Keratinocyte (primary cell): Measurements from ENCODE around the gene OR10T2.

Experiments used
- EZH2 ChIP-seq: IDR thresholded peaks from one replicate; pipeline ENCODE4 v1.6.1; 2012; ENCODE audit warnings: inconsistent platforms, mild to moderate bottlenecking, low read length, moderate library complexity
- TF ChIP-seq, protein P1 (sequence below), 3 experiments: IDR thresholded peaks in 1 of 3; conservative IDR thresholded peaks in 1 of 3; optimal IDR thresholded peaks in 1 of 3; 2 replicates in 2 of 3; 3 replicates in 1 of 3; pipeline versions ENCODE3 to v1.5.1; 2011; ENCODE audit warnings: low read length in 3 of 3, mild to moderate bottlenecking in 3 of 3, moderate library complexity in 2 of 3, control low read depth in 1 of 3, inconsistent platforms in 1 of 3; ENCODE audit not compliant: insufficient read depth in 2 of 3; ENCODE audit errors: extremely low read depth in 1 of 3

DNA sequence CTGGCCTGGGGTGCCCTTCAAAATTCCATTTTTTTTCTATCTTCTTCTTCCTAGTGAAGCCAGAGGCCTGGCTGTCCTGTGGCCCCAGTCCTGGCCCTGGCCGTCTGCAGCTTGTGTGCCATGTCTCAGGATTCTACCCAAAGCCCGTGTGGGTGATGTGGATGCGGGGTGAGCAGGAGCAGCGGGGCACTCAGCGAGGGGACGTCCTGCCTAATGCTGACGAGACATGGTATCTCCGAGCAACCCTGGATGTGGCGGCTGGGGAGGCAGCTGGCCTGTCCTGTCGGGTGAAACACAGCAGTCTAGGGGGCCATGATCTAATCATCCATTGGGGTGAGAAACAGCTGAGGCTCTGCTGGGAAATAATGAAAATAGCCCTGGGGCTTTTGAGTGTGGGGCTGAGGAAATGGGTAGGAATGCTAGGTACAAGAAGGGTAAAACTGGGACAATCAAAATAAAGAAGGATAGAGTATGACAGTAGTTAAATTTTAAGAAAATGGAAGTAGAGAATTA is 43.4 kb downstream of the OR10T2 start:
- TF ChIP-seq, protein P1, sequence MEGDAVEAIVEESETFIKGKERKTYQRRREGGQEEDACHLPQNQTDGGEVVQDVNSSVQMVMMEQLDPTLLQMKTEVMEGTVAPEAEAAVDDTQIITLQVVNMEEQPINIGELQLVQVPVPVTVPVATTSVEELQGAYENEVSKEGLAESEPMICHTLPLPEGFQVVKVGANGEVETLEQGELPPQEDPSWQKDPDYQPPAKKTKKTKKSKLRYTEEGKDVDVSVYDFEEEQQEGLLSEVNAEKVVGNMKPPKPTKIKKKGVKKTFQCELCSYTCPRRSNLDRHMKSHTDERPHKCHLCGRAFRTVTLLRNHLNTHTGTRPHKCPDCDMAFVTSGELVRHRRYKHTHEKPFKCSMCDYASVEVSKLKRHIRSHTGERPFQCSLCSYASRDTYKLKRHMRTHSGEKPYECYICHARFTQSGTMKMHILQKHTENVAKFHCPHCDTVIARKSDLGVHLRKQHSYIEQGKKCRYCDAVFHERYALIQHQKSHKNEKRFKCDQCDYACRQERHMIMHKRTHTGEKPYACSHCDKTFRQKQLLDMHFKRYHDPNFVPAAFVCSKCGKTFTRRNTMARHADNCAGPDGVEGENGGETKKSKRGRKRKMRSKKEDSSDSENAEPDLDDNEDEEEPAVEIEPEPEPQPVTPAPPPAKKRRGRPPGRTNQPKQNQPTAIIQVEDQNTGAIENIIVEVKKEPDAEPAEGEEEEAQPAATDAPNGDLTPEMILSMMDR (optimal IDR thresholded peaks at IDR 0.05 in 1 of 3, IDR thresholded peaks at IDR 0.05 in 1 of 3, conservative IDR thresholded peaks at IDR 0.05 in 1 of 3; ENCODE audit: extremely low read depth in 1 of 3, insufficient read depth in 2 of 3, low read length in 3 of 3): no peak
- no peak for TF ChIP-seq EZH2
